MV-4-11 (cell line): ENCODE results near the gene GPATCH2.
"Not testable (repeated sequence)": the region's sequence is repeated elsewhere in the genome, so short reads cannot be mapped to it uniquely, and the experiment has no call there.

Experiments used
- DNase-seq: peaks from one replicate; lab custom pipeline; 2025; lab: John Stamatoyannopoulos, UW

GPATCH2 gene

GRCh38 chr1:217525773-217526490, 105.0 kb downstream of the GPATCH2 start:
- no peak for DNase-seq

GRCh38 chr1:217524787-217525520, 105.9 kb downstream of the GPATCH2 start:
- no peak for DNase-seq

DNA sequence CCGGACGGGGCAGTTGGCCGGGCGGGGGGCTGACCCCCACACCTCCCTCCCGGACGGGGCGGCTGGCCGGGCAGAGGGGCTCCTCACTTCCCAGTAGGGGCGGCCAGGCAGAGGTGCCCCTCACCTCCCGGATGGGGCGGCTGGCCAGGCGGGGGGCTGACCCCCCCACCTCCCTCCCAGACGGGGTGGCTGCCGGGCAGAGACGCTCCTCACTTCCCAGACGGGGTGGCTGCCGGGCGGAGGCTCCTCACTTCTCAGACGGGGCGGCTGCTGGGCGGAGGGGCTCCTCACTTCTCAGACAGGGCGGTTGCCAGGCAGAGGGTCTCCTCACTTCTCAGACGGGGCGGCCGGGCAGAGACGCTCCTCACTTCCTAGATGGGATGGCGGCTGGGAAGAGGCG, 107.0 kb downstream of the GPATCH2 start:
- not testable (repeated sequence) for DNase-seq

GRCh38 chr1:217522277-217522676, 108.6 kb downstream of the GPATCH2 start:
- DNase-seq: no peak

GRCh38 chr1:217521317-217521716, 109.6 kb downstream of the GPATCH2 start:
- DNase-seq: no peak

DNA sequence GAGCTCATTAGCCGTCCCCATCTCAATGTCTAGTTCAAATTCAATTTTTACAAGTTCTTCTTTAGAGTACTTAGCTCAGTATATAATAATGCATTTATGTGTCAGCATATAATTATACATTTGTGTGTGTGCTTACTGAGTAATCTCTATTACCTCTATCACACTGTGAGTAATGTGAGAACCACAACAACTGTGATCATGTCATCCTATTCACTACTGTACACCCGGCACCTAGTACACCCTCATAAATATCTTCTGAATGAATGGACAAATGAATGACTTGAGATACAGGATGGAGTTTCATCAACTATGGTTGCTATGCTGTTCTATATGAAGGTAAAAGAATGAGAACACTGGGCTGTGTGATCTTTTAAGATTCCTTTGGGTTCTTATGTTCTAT, 124.0 kb downstream of the GPATCH2 start:
- DNase-seq: no peak

- no peak for DNase-seq
Observed at GRCh38 chr1:217498209-217498608, 132.7 kb downstream of the GPATCH2 start.

- DNase-seq: peak; percentile 68
Observed at GRCh38 chr1:217495249-217495648, 135.6 kb downstream of the GPATCH2 start.

DNA sequence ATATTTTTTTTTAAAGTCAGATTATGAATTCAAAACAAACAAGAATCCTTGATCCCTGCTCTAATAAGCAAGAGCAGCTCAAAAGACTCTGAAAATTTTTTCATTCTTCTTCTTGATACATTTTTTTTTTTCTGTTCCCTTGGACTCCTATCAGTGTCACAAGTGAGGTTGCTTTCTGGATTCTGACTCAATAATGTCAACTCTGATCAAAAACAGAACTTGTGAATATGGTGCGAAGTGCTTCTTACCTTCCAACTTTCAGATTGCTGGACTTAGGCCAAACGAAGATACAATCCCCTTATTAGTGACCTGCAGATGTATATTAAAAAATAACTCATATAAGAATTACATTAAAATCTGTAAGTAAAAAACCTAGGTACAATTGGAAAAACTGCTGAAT, 136.1 kb downstream of the GPATCH2 start:
- peak; percentile 34 for DNase-seq

GRCh38 chr1:217493290-217493689, 137.6 kb downstream of the GPATCH2 start:
- DNase-seq: peak; percentile 22

GRCh38 chr1:217484871-217485270, 146.0 kb downstream of the GPATCH2 start:
- peak; percentile 85 for DNase-seq

GRCh38 chr1:217482356-217483102, 148.4 kb downstream of the GPATCH2 start:
- peak; percentile 89 for DNase-seq

- DNase-seq: no peak
Observed at GRCh38 chr1:217478450-217478849, 152.4 kb downstream of the GPATCH2 start.

GRCh38 chr1:217472915-217473314, 158.0 kb downstream of the GPATCH2 start:
- no peak for DNase-seq

DNA sequence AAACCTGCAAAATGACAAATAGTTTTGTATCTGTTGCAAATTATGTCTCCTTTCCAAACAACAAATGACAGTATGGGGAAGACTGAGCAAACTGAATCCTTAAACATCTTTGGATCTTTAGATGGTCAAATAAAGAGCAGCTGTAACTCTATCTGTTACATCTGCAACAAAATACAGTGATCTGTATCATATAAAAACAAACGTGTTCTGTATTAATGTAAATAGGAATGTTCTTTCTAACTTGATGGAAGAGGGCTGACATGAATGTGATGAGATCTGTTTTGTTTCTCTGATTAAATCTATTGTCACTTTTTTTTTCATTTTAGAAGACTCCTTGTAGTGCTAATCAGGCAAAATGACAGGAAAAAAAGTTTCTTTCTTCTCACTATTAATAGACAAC, 159.5 kb downstream of the GPATCH2 start:
- DNase-seq: no peak

DNA sequence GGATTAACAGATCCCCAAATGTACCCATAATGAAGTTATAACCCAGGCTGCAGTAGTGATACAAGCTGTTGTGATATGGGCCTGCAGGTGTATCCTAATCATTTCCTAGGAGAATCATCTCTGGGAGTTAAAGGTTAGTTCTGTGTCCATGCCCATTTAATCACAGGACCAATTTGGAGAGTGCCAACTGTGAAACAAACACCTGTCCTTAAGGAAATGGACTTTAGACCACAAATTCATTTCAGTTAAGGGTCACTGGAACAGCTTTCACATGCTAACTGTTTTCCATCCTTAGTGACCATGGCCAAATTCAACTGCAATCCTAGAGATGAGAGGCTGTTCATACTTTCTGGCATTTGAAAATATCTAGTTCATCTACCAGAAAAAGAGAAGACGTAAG, 160.9 kb downstream of the GPATCH2 start:
- DNase-seq: no peak

DNA sequence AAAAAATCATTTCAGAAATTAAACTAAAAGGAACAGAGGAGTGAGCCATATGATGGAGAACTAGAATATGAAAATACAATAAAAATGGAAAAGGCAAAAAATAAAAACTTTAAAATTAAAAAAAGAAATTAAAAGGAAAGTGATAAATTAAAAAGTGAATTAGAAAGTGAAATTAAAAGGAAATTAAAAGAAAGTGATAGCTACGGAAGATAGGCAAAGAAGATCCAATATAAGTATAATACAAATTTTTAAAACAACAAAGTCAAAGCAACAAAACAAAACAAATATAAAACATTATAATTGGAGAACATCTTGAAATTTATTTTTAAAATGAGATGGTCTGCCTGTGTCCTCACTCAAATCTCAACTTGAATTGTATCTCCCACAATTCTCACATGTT, 165.8 kb downstream of the GPATCH2 start:
- DNase-seq: no peak

GRCh38 chr1:217462666-217463065, 168.2 kb downstream of the GPATCH2 start:
- no peak for DNase-seq

GRCh38 chr1:217462159-217462558, 168.7 kb downstream of the GPATCH2 start:
- DNase-seq: no peak

GRCh38 chr1:217457016-217457415, 173.9 kb downstream of the GPATCH2 start:
- DNase-seq: no peak

- no peak for DNase-seq
Observed at GRCh38 chr1:217456261-217456660, 174.6 kb downstream of the GPATCH2 start.

DNA sequence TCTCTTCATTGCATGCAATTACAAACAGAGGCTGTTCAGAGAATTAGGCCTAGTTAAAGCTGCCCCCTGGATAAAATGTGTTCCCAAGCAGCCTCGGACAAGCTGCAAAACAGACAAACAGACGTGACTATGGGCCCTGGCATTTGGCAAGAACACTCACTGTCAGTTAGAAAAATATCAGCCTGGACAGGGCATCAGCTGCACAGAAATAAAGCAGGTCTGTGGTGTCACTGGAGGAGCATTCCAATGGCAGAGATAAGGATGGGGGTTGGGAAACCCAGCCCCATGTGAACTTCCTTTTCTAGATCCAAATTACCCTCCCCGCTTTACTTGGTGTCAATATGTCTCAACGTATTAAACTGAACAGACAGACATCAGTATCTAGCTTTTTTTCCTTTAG, 177.1 kb downstream of the GPATCH2 start:
- DNase-seq: no peak

DNA sequence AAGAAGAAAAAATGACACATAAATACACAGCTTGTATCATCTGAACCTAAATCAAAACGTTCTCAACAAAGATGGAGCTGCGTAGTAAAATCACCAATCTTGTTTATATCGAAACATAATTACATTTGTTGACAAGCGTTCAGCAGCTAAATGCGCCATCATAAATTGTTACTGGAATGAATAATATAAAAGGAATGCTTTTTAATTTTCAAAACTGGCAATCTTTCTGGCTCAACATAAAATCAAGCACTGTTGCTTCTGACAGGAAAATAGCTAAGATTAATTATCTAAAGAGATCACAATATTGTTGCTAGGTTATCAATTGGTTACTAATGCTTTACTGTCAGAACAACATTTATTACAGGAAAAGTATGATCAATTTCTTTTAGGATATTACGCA, 181.5 kb downstream of the GPATCH2 start:
- no peak for DNase-seq
